ENCODE data around the gene DIAPH1.

The DIAPH1 gene

GRCh38 chr5:141475625-141476131 is 143.1 kb downstream of the DIAPH1 start, which contains the start of gene PCDHGC3:
Gene PCDHGC3 (plus strand): TSS chr5:141475966. CDS start chr5:141476117, 151 bp downstream.
- Mint-ChIP-seq H3K4me3 (peak within 1 kb of the TSS; percentile 78 to 85), H3K36me3 (ENCODE audit: insufficient read depth) (peaks cover 2% of the 10 kb centered on the region), H3K4me1 (ENCODE audit: low read depth in 2 of 2) (peaks cover 18 to 24% of the 10 kb centered on the region in 2 donors), H3K9me3 (no peaks in the 10 kb centered on the region), H3K27ac (no peak within 1 kb of the TSS), H3K27me3 (peaks cover 74 to 76% of the 10 kb centered on the region in 2 donors)
- DNase-seq (no peak), ATAC-seq (replicated peaks) (peak; percentile 45)

DNA sequence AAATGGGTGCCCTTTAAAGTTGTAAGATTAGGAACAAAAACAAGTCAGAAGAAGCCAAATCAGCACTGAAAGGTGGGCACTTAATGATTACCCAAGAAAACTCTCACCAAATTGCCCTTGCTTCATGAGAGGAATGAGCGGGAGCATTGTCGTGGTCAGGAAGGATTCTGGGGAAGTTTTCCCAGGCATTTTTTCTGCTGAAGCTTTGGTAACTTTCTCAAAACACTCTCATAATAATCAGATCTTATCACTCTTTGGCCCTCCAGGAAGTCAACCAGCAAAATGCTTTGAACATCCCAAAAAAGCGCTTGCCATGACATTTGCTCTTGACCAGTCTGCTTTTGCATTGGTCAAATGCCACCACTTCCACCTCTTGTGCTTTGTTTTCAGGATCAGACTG is 153.4 kb downstream of the DIAPH1 start:
- ATAC-seq (replicated peaks) = no peak
- Mint-ChIP-seq H3K9me3 (no peaks in the 10 kb centered on the region), H3K27ac (no peak overlapping the region), H3K36me3 (ENCODE audit: insufficient read depth) (no peaks in the 10 kb centered on the region), H3K4me3 (no peak overlapping the region), H3K4me1 (ENCODE audit: low read depth in 2 of 2) (no peaks in the 10 kb centered on the region), H3K27me3 (peaks cover 21 to 26% of the 10 kb centered on the region in 2 donors)
- no peak for DNase-seq
